Kidney (tissue), 14 donors: ENCODE results near the gene C19orf81. TPM values are rescaled to one million over a fixed set of nuclear protein-coding genes. Genes with fewer than 3 reads are reported as not detected.

ENCODE experiments used
- DNase-seq, 5 donors: peaks; one replicate each; pipeline ENCODE4 v3.0.0-alpha.2; 2013 to 2020
- FAIRE-seq: peaks from 2 replicates; lab custom pipeline; 2012; peaks lifted over from hg19 to GRCh38; lab: Jason Lieb, UNC
- H3K27ac ChIP-seq, 2 donors: one replicate each; pipeline ENCODE4 v1.7.0; 2013; ENCODE audit warnings: low read depth in 2 of 2, low read length in 2 of 2, inconsistent platforms in 1 of 2
- H3K27me3 ChIP-seq: one replicate; pipeline ENCODE4 v1.7.1; 2013; ENCODE audit warnings: low read length, inconsistent platforms; ENCODE audit not compliant: control insufficient read depth, insufficient read depth
- H3K36me3 ChIP-seq, 3 donors: one replicate each; pipeline versions ENCODE4 v1.7.0 to v1.7.1; 2013; ENCODE audit warnings: low read length in 3 of 3, control low read depth in 1 of 3, inconsistent platforms in 1 of 3; ENCODE audit not compliant: insufficient read depth in 3 of 3, control insufficient read depth in 2 of 3
- H3K4me1 ChIP-seq, 3 donors: one replicate each; pipeline versions ENCODE4 v1.7.0 to v1.7.1; 2013; ENCODE audit warnings: low read length in 3 of 3, inconsistent platforms in 1 of 3, low read depth in 1 of 3; ENCODE audit not compliant: control insufficient read depth in 2 of 3, insufficient read depth in 2 of 3
- H3K4me3 ChIP-seq, 3 donors: one replicate each; pipeline versions ENCODE4 v1.7.0 to v1.8.1; 2013; ENCODE audit warnings: low read length in 3 of 3, control low read depth in 1 of 3, inconsistent platforms in 1 of 3
- H3K9ac ChIP-seq, 3 donors: one replicate each; pipeline versions ENCODE4 v1.7.0 to v1.7.1; 2013; ENCODE audit warnings: low read length in 3 of 3, control low read depth in 1 of 3, inconsistent platforms in 1 of 3
- H3K9me3 ChIP-seq, 3 donors: one replicate each; pipeline versions ENCODE4 v1.7.0 to v1.7.1; 2013; ENCODE audit warnings: low read length in 3 of 3, control low read depth in 1 of 3, inconsistent platforms in 1 of 3; ENCODE audit not compliant: control insufficient read depth in 2 of 3, insufficient read depth in 1 of 3
- CTCF ChIP-seq: IDR thresholded peaks from 3 replicates; pipeline ENCODE4 v1.5.1; 2012; ENCODE audit warnings: mild to moderate bottlenecking, moderate library complexity, borderline replicate concordance; ENCODE audit not compliant: insufficient read depth; ENCODE audit errors: extremely low read depth
- intact Hi-C: fragments of 100-400 bp; cut with DNase I; formaldehyde crosslinking; loops from one replicate; pipeline ENCODE4 v1.11.1; 2022
- polyA plus RNA-seq: library from polyadenylated mRNA; stranded (reverse); fragments of 350-450 nt; fragmentation: Illumina TruSeq; extraction: RNeasy Lipid Tissue Mini Kit (QIAGEN cat#74804); gene quantifications from one replicate; pipeline ENCODE4 v1.2.3, GENCODE V29; 2014; ENCODE audit warnings: low read depth, low replicate concordance; ENCODE audit not compliant: insufficient read depth
- total RNA-seq: library from RNA; stranded (reverse); fragmentation: NEBNext Ultra II Directional; extraction: Animal tissue kit (Norgen Biotek cat#: 25700); gene quantifications from one replicate; pipeline ENCODE4 v1.2.1, GENCODE V29; 2021
- donor health status: control.
- donor health status: control.
- donor health status: control.
- donor health status: control.
- donor health status: control.
- donor health status: DM: yes; HTN: yes; CAD: no.
- donor health status: Normal renal cell carcinoma (clear cell type).

Gene C19orf81
- total and polyA plus RNA-seq, 2 donors from 2014 or later, result 1.6 to 3.0 TPM

GRCh38 chr19:50673118-50673517 is 23.9 kb downstream of the C19orf81 start:
- DNase-seq, result no peak
- Histone ChIP-seq H3K27me3 (peaks cover 7% of the 10 kb centered on the region), H3K9ac (no peak overlapping the region), H3K9me3 (no peaks in the 10 kb centered on the region), H3K4me3 (no peak overlapping the region), H3K4me1 (no peaks in the 10 kb centered on the region), H3K27ac (no peak overlapping the region), H3K36me3 (no peaks in the 10 kb centered on the region)
- intact Hi-C loops, result no loop called here
- TF ChIP-seq CTCF, result no peak
- no peak for FAIRE-seq

- H3K4me3 ChIP-seq, result no peak overlapping the region
- H3K36me3 ChIP-seq, result no peaks in the 10 kb centered on the region
- no peak overlapping the region for H3K9ac ChIP-seq
- no peak for TF ChIP-seq CTCF
- DNase-seq, result no peak
- H3K27ac ChIP-seq, result no peak overlapping the region
- H3K27me3 ChIP-seq, result peaks cover 2% of the 10 kb centered on the region
- no peak for FAIRE-seq
- intact Hi-C loops, result no loop called here
- no peaks in the 10 kb centered on the region for H3K4me1 ChIP-seq
- H3K9me3 ChIP-seq, result no peaks in the 10 kb centered on the region
Observed at GRCh38 chr19:50676625-50677197, 27.5 kb downstream of the C19orf81 start.

GRCh38 chr19:50677636-50678035 is 28.4 kb downstream of the C19orf81 start:
- TF ChIP-seq CTCF, result no peak
- peaks cover 2% of the 10 kb centered on the region for H3K27me3 ChIP-seq

GRCh38 chr19:50678323-50678722 is 29.1 kb downstream of the C19orf81 start:
- Histone ChIP-seq H3K27me3 (peaks cover 2% of the 10 kb centered on the region), H3K4me3 (no peak overlapping the region), H3K27ac (no peak overlapping the region), H3K36me3 (no peaks in the 10 kb centered on the region), H3K4me1 (no peaks in the 10 kb centered on the region), H3K9me3 (no peaks in the 10 kb centered on the region), H3K9ac (no peak overlapping the region)
- intact Hi-C loops, result no loop called here
- DNase-seq (no peak), FAIRE-seq (no peak)
- TF ChIP-seq CTCF, result no peak

More at GRCh38 chr19:50677636-50678035, 28.4 kb downstream of the C19orf81 start:
- Histone ChIP-seq H3K36me3 (no peaks in the 10 kb centered on the region), H3K4me3 (no peak overlapping the region), H3K27ac (no peak overlapping the region), H3K9me3 (no peaks in the 10 kb centered on the region), H3K4me1 (no peaks in the 10 kb centered on the region), H3K9ac (no peak overlapping the region)
- intact Hi-C loops, result no loop called here
- FAIRE-seq, result no peak
- DNase-seq, result no peak
